Erythroblast (primary cell): ENCODE measurements around the gene UBL5.

Source experiments
- GATA1 ChIP-seq: IDR thresholded peaks from 2 replicates; pipeline ENCODE4 v1.6.1; 2011; ENCODE audit warnings: low read depth, mild to moderate bottlenecking, control low read depth, low read length, moderate library complexity
- POLR2A ChIP-seq: IDR thresholded peaks from 2 replicates; pipeline ENCODE4 v1.6.1; 2011; ENCODE audit warnings: mild to moderate bottlenecking, low read length

DNA sequence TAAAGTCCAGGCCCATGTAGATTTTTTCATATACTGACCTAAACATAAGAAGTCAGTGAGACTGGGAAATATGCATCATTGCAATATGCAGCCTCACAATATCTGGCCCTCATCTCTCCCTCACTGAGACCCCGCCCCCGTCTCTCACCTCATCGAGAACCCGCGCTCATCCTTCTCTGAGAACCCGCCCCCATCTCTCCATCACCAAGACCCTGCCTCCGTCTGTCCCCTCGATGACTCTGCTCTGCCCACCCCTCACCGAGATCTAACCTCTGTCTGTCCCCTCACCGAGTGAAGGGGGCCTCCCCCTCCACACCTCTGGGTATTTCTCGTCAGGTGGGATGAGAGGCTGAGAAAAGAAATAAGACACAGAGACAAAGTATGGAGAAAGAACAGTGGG is 38.7 kb upstream of the UBL5 start:
- TF ChIP-seq POLR2A (no peak), GATA1 (no peak)
